Skeletal muscle tissue (tissue), 4 donors: Measurements from ENCODE around the gene DNAJB8. TPM values are rescaled to one million over a fixed set of nuclear protein-coding genes. Genes with fewer than 3 reads are reported as not detected.

Source experiments
- H3K27ac ChIP-seq: one replicate; pipeline ENCODE4 v1.7.0; 2013; ENCODE audit warnings: mild to moderate bottlenecking, low read depth, low read length, inconsistent platforms
- H3K27me3 ChIP-seq, 3 donors: one replicate each; pipeline ENCODE4 v1.7.0; 2013; ENCODE audit warnings: low read length in 3 of 3; ENCODE audit not compliant: control insufficient read depth in 3 of 3, insufficient read depth in 3 of 3
- H3K36me3 ChIP-seq, 3 donors: one replicate each; pipeline ENCODE4 v1.7.0; 2013; ENCODE audit warnings: low read length in 3 of 3; ENCODE audit not compliant: control insufficient read depth in 3 of 3, insufficient read depth in 3 of 3
- H3K4me1 ChIP-seq, 3 donors: one replicate each; pipeline ENCODE4 v1.7.0; 2013; ENCODE audit warnings: low read length in 3 of 3, mild to moderate bottlenecking in 3 of 3; ENCODE audit not compliant: control insufficient read depth in 3 of 3, insufficient read depth in 3 of 3
- H3K4me3 ChIP-seq, 3 donors: one replicate each; pipeline ENCODE4 v1.7.0; 2013; ENCODE audit warnings: low read length in 3 of 3
- H3K9ac ChIP-seq, 3 donors: one replicate each; pipeline ENCODE4 v1.7.0; 2013; ENCODE audit warnings: low read length in 3 of 3, mild to moderate bottlenecking in 3 of 3, moderate library complexity in 2 of 3, low read depth in 1 of 3
- H3K9me3 ChIP-seq, 3 donors: one replicate each; pipeline ENCODE4 v1.7.0; 2013; ENCODE audit warnings: low read length in 3 of 3; ENCODE audit not compliant: control insufficient read depth in 3 of 3
- total RNA-seq: library from RNA; depleted of rRNA; stranded (reverse); fragments of >200 nt; gene quantifications from one replicate; pipeline ENCODE4 v1.2.3, GENCODE V29; 2014
- donor health status: Osteomylitis.

Gene DNAJB8
- total RNA-seq, 1 donor from 2014 or later: not detected

DNA sequence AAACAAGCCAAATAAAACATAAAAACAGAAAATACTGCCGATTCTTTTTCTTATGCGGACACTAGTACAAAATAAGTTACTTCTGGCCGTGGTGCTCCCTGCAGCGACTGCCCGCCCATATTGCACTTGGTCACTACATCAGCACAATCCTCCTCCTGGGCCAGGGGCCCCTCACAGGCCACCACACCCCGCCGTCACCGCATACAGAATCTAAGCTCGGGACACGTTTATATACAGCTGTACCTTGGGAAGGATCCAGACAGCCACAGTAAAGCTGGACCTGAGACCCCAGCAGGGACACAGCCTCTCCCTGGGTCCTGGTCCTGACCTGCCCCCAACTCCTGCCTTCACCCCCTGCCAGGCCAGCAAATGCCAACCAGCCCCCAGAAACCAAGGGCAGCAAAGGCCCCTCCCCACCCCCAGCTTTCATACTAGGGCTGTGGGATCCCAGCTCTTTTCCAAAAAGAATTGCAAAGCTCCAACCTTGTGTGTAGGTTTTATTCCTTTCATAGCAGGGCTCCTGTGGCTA is 12.9 kb upstream of the DNAJB8 start:
- Histone ChIP-seq H3K4me1 (peaks cover 6 to 15% (median 10%) of the 10 kb centered on the region in 3 donors), H3K27me3 (peaks cover 57 to 78% (median 74%) of the 10 kb centered on the region in 3 donors), H3K9me3 (no peaks in the 10 kb centered on the region), H3K36me3 (peaks cover 0 to 2% (median 0%) of the 10 kb centered on the region in 3 donors), H3K4me3 (no peak overlapping the region), H3K27ac (no peak overlapping the region), H3K9ac (no peak overlapping the region)

DNA sequence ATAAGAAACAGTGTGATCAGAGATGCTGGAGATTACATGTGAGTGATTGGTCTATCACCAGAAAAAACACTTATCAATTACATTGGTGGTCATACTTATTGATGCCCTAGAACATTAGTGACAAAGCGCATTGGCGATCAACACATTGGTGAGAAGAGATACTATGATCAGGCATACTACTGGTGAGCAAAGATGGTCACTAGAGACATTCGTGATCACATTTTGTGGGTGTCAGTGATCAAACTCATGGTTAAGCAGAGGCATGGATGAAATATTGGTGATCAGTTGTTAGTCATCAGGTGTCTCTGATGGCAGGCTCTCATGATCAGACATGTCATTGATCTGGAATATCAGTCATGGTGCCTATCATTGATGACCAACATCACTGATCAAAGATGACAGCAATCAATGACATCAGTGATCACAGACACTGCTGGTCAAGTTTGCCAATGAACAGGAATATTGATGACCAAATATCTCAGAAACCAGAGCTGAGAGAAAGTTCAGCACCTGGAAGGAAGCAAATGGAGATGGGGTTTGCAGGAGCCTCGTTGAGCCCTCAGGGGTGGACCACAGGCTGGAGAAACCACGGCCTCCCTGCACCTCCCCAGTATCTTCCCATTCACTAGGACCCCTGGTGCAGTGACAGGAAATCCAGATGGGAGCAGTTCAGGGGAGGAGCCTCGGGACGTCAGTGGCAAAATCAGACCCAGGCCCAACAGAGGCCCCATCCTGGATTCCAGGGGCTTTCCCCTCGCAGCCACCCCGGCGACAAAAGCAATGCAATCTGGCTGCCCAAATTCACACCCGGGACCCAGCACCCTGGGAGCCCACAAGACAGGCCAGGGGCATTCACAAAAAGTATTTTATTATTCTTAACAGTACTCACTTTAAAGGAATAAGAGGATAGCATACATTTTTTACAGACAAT is 12.2 kb upstream of the DNAJB8 start:
- Histone ChIP-seq H3K36me3 (peaks cover 0 to 2% (median 0%) of the 10 kb centered on the region in 3 donors), H3K4me3 (no peak overlapping the region), H3K27me3 (peaks cover 52 to 75% (median 70%) of the 10 kb centered on the region in 3 donors), H3K9me3 (no peaks in the 10 kb centered on the region), H3K27ac (no peak overlapping the region), H3K9ac (no peak overlapping the region), H3K4me1 (peaks cover 6 to 11% (median 10%) of the 10 kb centered on the region in 3 donors)

GRCh38 chr3:128476659-128477058 is 10.0 kb upstream of the DNAJB8 start:
- Histone ChIP-seq H3K27ac (no peak overlapping the region), H3K9me3 (no peaks in the 10 kb centered on the region), H3K4me1 (peaks cover 0 to 7% (median 4%) of the 10 kb centered on the region in 3 donors), H3K4me3 (no peak overlapping the region), H3K9ac (no peak overlapping the region), H3K36me3 (peaks cover 0 to 2% (median 0%) of the 10 kb centered on the region in 3 donors), H3K27me3 (peaks cover 38 to 73% (median 71%) of the 10 kb centered on the region in 3 donors)

DNA sequence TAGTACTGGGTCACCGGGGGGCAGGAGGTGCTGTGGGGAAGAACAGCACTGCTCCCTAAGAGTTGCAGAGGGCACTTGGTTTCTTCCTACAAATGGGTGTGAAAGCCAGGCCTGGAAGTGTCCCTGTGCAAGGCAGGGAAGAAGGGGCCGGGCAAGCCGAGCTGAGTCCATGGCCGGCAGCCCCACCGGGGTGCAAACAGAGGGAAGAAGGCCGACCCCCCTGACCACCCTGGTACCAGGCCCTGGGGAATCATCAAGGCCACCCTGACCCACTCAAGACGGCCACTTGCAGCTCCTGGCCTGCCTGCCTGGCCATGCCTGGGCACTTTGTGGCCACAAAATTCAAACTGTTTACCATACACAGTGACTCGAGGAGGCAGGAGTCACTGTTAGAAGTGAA is 8.7 kb upstream of the DNAJB8 start:
- Histone ChIP-seq H3K9ac (no peak overlapping the region), H3K4me1 (no peaks in the 10 kb centered on the region), H3K4me3 (no peak overlapping the region), H3K9me3 (no peaks in the 10 kb centered on the region), H3K27me3 (peaks cover 27 to 72% (median 70%) of the 10 kb centered on the region in 3 donors), H3K36me3 (no peaks in the 10 kb centered on the region), H3K27ac (no peak overlapping the region)

DNA sequence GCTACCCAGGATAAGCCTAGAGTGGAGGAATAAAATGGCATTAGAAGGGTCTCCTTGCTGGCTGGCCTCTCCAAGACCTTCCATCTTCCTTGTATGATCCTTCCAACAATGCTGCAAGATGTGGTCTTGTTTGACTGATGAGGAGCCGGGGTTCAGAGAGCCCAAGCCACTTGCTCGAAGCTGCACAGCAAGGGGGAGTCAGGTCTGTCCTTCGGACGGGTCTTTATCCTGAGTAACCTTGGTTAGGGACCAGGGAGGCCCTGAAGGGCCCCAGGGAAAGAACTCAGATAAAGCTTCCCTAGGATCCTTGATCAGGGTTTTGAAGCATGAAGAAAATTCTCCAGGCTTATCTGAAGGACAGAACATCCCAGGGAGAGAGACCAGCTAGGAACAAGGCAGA is 7.0 kb upstream of the DNAJB8 start:
- Histone ChIP-seq H3K36me3 (no peaks in the 10 kb centered on the region), H3K4me3 (no peak overlapping the region), H3K4me1 (no peaks in the 10 kb centered on the region), H3K9ac (no peak overlapping the region), H3K27ac (no peak overlapping the region), H3K9me3 (no peaks in the 10 kb centered on the region), H3K27me3 (peaks cover 27 to 68% (median 66%) of the 10 kb centered on the region in 3 donors)

- Histone ChIP-seq H3K9ac (no peak overlapping the region), H3K27ac (no peak overlapping the region), H3K27me3 (peaks cover 22 to 68% (median 65%) of the 10 kb centered on the region in 3 donors), H3K36me3 (no peaks in the 10 kb centered on the region), H3K4me1 (no peaks in the 10 kb centered on the region), H3K4me3 (no peak overlapping the region), H3K9me3 (no peaks in the 10 kb centered on the region)
These were observed 6.5 kb upstream of the DNAJB8 start for GRCh38 chr3:128473180-128473519.

DNA sequence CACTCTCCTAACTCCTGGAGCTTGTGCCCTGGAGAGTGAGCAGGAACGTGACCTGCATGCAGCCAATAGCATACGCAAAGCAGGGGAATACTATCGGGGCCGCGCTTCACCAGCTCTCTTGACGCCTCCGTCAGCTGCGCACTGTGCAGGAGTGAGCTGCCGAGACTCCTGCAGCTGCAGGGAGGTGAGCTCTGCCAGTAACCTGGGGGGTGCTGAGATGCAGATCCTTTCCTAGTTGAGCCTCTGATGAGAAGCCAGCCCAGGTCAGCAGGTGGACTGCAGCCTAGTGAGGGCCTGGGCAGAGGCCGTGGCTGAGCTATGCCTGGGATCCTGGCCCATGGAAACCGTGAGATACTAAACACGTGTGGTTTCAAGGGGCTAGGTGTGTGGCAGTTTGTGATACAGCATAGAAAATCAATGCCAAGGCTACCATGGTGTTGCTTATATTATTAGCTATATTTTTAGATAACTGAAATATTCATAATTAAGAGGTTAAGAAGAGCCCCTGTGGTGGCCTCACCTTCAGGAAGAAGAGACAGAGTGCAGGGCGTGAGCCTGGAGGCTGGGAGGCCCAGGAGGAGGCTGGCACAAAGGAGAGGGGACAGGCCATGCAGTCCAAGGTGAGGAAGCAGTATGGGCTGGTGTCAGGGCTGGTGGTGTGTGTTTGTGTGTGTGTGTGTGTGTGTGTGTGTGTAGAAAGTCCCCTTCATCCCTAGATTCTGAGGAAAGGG is 5.9 kb upstream of the DNAJB8 start:
- Histone ChIP-seq H3K9ac (no peak overlapping the region), H3K27me3 (peaks cover 19 to 70% (median 61%) of the 10 kb centered on the region in 3 donors), H3K9me3 (no peaks in the 10 kb centered on the region)

GRCh38 chr3:128471720-128472119 is 5.0 kb upstream of the DNAJB8 start:
- Histone ChIP-seq H3K4me3 (no peak overlapping the region), H3K27me3 (peaks cover 17 to 70% (median 61%) of the 10 kb centered on the region in 3 donors), H3K9ac (no peak overlapping the region), H3K36me3 (no peaks in the 10 kb centered on the region), H3K27ac (no peak overlapping the region), H3K4me1 (no peaks in the 10 kb centered on the region), H3K9me3 (no peaks in the 10 kb centered on the region)

More for the DNA sequence above, 5.9 kb upstream of the DNAJB8 start:
- Histone ChIP-seq H3K4me1 (no peaks in the 10 kb centered on the region), H3K36me3 (no peaks in the 10 kb centered on the region), H3K4me3 (no peak overlapping the region), H3K27ac (no peak overlapping the region)

GRCh38 chr3:128471110-128471509 is 4.4 kb upstream of the DNAJB8 start:
- Histone ChIP-seq H3K27ac (no peak overlapping the region), H3K27me3 (peaks cover 17 to 70% (median 59%) of the 10 kb centered on the region in 3 donors), H3K36me3 (no peaks in the 10 kb centered on the region), H3K9me3 (no peaks in the 10 kb centered on the region), H3K4me3 (no peak overlapping the region), H3K9ac (no peak overlapping the region), H3K4me1 (no peaks in the 10 kb centered on the region)
